MM.1S (cell line): Measurements from ENCODE around the gene ATP5F1E.

Source experiments
- DNase-seq: peaks from one replicate; pipeline ENCODE4 v3.0.0-alpha.2; 2015
- H2AFZ ChIP-seq: fragments of 300-600 bp; sonication (generic); 2 replicates; pipeline ENCODE4 v1.6.0; 2016; ENCODE audit warnings: antibody characterized with exemption, low read length
- H3F3A ChIP-seq: fragments of 300-600 bp; sonication (generic); 2 replicates; pipeline ENCODE4 v1.6.1; 2016; ENCODE audit warnings: mild to moderate bottlenecking, antibody characterized with exemption, low read length, moderate library complexity, mixed read lengths; ENCODE audit not compliant: insufficient read depth
- H3K27ac ChIP-seq: fragments of 300-600 bp; sonication (generic); 2 replicates; pipeline ENCODE4 v1.5.1; 2016; ENCODE audit warnings: mild to moderate bottlenecking, low read length
- H3K27me3 ChIP-seq: fragments of 300-600 bp; sonication (generic); replicated peaks from 2 replicates; pipeline ENCODE4 v1.6.0; 2016; ENCODE audit warnings: low read length; ENCODE audit not compliant: insufficient read depth
- H3K36me3 ChIP-seq: fragments of 300-600 bp; sonication (generic); replicated peaks from 2 replicates; pipeline ENCODE4 v1.6.1; 2016; ENCODE audit warnings: mild to moderate bottlenecking, low read length, mixed read lengths; ENCODE audit not compliant: insufficient read depth
- H3K4me1 ChIP-seq: fragments of 300-600 bp; sonication (generic); 2 replicates; pipeline ENCODE4 v1.6.1; 2016; ENCODE audit warnings: low read length, mixed read lengths
- H3K4me2 ChIP-seq: fragments of 300-600 bp; sonication (generic); 2 replicates; pipeline ENCODE4 v1.6.0; 2016; ENCODE audit warnings: low read depth, low read length
- H3K4me3 ChIP-seq: fragments of 300-600 bp; sonication (generic); 2 replicates; pipeline ENCODE4 v1.5.1; 2016; ENCODE audit warnings: low read length, mixed read lengths
- H3K79me2 ChIP-seq: fragments of 300-600 bp; sonication (generic); 2 replicates; pipeline ENCODE4 v1.6.1; 2016; ENCODE audit warnings: mixed run types, low read length, mixed read lengths
- H3K9ac ChIP-seq: fragments of 300-600 bp; sonication (generic); 2 replicates; pipeline ENCODE4 v1.6.1; 2016; ENCODE audit warnings: low read length, mixed read lengths
- H3K9me2 ChIP-seq: fragments of 300-600 bp; sonication (generic); replicated peaks from 2 replicates; pipeline ENCODE4 v1.6.1; 2016; ENCODE audit warnings: mild to moderate bottlenecking, low read length, mixed read lengths; ENCODE audit not compliant: insufficient read depth
- H3K9me3 ChIP-seq: fragments of 300-600 bp; sonication (generic); replicated peaks from 2 replicates; pipeline ENCODE4 v1.6.1; 2016; ENCODE audit warnings: mild to moderate bottlenecking, low read length, mixed read lengths; ENCODE audit not compliant: insufficient read depth
- H4K20me1 ChIP-seq: fragments of 300-600 bp; sonication (generic); 2 replicates; pipeline ENCODE4 v1.6.1; 2016; ENCODE audit warnings: mild to moderate bottlenecking, low read length, moderate library complexity, mixed read lengths; ENCODE audit not compliant: insufficient read depth
- CTCF ChIP-seq: fragments of 300-600 bp; sonication (generic); IDR thresholded peaks from 2 replicates; pipeline ENCODE4 v1.5.1; 2016; ENCODE audit warnings: antibody characterized with exemption, low read length, mixed read lengths
- EZH2 ChIP-seq: fragments of 300-600 bp; sonication (generic); optimal IDR thresholded peaks from 2 replicates; pipeline ENCODE3; 2017; ENCODE audit warnings: low read depth, mild to moderate bottlenecking, antibody characterized with exemption, low read length, mixed read lengths
- EZH2phosphoT487 ChIP-seq: fragments of 300-600 bp; sonication (generic); IDR thresholded peaks from 2 replicates; pipeline ENCODE4 v1.6.1; 2018; ENCODE audit warnings: antibody characterized with exemption, low read length

Gene ATP5F1E

GRCh38 chr20:59003836-59004492 lies 28.2 kb downstream of the ATP5F1E start:
- Histone ChIP-seq H3F3A (peaks cover 23% of the 10 kb centered on the region), H3K9me2 (no peaks in the 10 kb centered on the region), H3K27me3 (no peaks in the 10 kb centered on the region), H3K4me1 (peaks cover 33% of the 10 kb centered on the region), H3K9me3 (no peaks in the 10 kb centered on the region), H3K27ac (peak overlapping the region; percentile 58; the same call in 1 of the 2 replicates), H3K36me3 (no peaks in the 10 kb centered on the region), H3K9ac (peak overlapping the region; percentile 5; the same call in 1 of the 2 replicates), H3K4me3 (peak overlapping the region; percentile 7; the same call in 1 of the 2 replicates), H3K4me2 (peak overlapping the region; percentile 96), H3K79me2 (no peaks in the 10 kb centered on the region), H4K20me1 (no peaks in the 10 kb centered on the region), H2AFZ (no peak overlapping the region)
- TF ChIP-seq EZH2phosphoT487, result no peak
- no peak for DNase-seq

GRCh38 chr20:59002874-59003399 lies 29.2 kb downstream of the ATP5F1E start:
- no peak for DNase-seq
- H3K9me2 ChIP-seq, result no peaks in the 10 kb centered on the region
- no peak overlapping the region for H3K4me2 ChIP-seq
- H3K27ac ChIP-seq, result no peak overlapping the region
- H3K36me3 ChIP-seq, result no peaks in the 10 kb centered on the region
- peaks cover 33% of the 10 kb centered on the region for H3K4me1 ChIP-seq
- TF ChIP-seq CTCF (no peak), EZH2 (no peak), EZH2phosphoT487 (no peak)
- no peak overlapping the region for H3K4me3 ChIP-seq
- no peaks in the 10 kb centered on the region for H4K20me1 ChIP-seq
- no peaks in the 10 kb centered on the region for H3K27me3 ChIP-seq
- no peak overlapping the region for H3K9ac ChIP-seq
- no peaks in the 10 kb centered on the region for H3K79me2 ChIP-seq
- H3K9me3 ChIP-seq, result no peaks in the 10 kb centered on the region
- H2AFZ ChIP-seq, result no peak overlapping the region
- H3F3A ChIP-seq, result peaks cover 23% of the 10 kb centered on the region

GRCh38 chr20:59002388-59002787 lies 29.7 kb downstream of the ATP5F1E start:
- Histone ChIP-seq H3K4me3 (no peak overlapping the region), H3K79me2 (no peaks in the 10 kb centered on the region), H4K20me1 (no peaks in the 10 kb centered on the region), H3K36me3 (no peaks in the 10 kb centered on the region), H3F3A (peaks cover 23% of the 10 kb centered on the region), H3K9me3 (no peaks in the 10 kb centered on the region), H3K27ac (no peak overlapping the region), H3K9ac (no peak overlapping the region), H3K27me3 (no peaks in the 10 kb centered on the region), H3K4me1 (peaks cover 30% of the 10 kb centered on the region), H3K4me2 (no peak overlapping the region), H3K9me2 (no peaks in the 10 kb centered on the region), H2AFZ (no peak overlapping the region)
- DNase-seq, result no peak
- no peak for TF ChIP-seq EZH2
- TF ChIP-seq CTCF, result no peak
- TF ChIP-seq EZH2phosphoT487, result no peak
